IPS-15b (cell line): ENCODE data around the gene JPH2.

ENCODE experiments used
- H3K27me3 ChIP-seq: one replicate; pipeline ENCODE4 v1.6.1; 2013; ENCODE audit warnings: low read length; ENCODE audit not compliant: control insufficient read depth, insufficient read depth
- H3K36me3 ChIP-seq: one replicate; pipeline ENCODE4 v1.6.1; 2013; ENCODE audit warnings: low read length; ENCODE audit not compliant: control insufficient read depth, insufficient read depth
- H3K4me1 ChIP-seq: one replicate; pipeline ENCODE4 v1.6.1; 2013; ENCODE audit warnings: mild to moderate bottlenecking, low read length; ENCODE audit not compliant: control insufficient read depth, insufficient read depth
- H3K4me3 ChIP-seq: one replicate; pipeline ENCODE4 v1.5.1; 2013; ENCODE audit warnings: low read depth, low read length
- H3K9ac ChIP-seq: one replicate; pipeline ENCODE4 v1.6.1; 2013; ENCODE audit warnings: low read depth, mild to moderate bottlenecking, low read length
- H3K9me3 ChIP-seq: one replicate; pipeline ENCODE4 v1.6.1; 2013; ENCODE audit warnings: mild to moderate bottlenecking, low read length; ENCODE audit not compliant: control insufficient read depth, insufficient read depth

JPH2 gene

DNA sequence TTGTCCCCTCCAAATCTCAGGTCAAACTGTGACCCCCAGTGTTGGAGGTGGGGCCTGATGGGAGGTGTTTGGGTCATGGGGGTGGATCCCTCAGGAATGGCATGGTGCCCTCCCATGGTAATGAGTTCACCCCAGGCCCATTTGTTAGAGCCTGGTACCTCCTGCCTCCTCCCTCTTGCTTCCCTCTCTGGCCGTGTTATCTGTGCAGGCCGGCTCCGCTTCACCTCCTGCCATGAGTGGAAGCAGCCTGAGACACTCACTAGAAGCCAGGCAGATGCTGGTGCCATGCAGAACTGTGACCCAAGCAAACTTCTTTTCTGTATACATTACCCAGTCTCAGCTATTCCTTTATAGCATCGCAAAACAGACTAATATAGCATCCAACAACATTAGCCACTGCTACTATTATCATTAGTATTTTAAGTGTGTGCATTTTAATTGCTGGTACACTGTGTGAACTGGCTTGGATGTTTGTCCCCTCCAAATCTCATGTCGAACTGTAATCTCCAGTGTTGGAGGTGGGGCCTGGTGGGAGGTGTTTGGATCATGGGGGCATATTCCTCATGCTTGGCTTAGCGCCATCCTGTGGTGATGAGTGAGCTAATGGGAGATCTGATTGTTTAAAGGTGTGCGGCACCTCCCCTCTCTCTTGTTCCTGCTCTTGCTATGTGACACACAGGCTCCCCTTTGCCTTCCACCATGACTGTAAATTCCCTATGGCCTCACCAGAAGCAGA is 35.8 kb upstream of the JPH2 start:
- no peak overlapping the region for H3K9ac ChIP-seq
- H3K27me3 ChIP-seq: no peaks in the 10 kb centered on the region
- H3K4me1 ChIP-seq: peaks cover 3% of the 10 kb centered on the region
- no peaks in the 10 kb centered on the region for H3K36me3 ChIP-seq
- no peak overlapping the region for H3K4me3 ChIP-seq
- no peaks in the 10 kb centered on the region for H3K9me3 ChIP-seq

GRCh38 chr20:44222027-44222426 is 35.0 kb upstream of the JPH2 start:
- Histone ChIP-seq H3K4me3 (no peak overlapping the region), H3K9me3 (no peaks in the 10 kb centered on the region), H3K27me3 (no peaks in the 10 kb centered on the region), H3K36me3 (no peaks in the 10 kb centered on the region), H3K4me1 (peaks cover 3% of the 10 kb centered on the region), H3K9ac (no peak overlapping the region)

DNA sequence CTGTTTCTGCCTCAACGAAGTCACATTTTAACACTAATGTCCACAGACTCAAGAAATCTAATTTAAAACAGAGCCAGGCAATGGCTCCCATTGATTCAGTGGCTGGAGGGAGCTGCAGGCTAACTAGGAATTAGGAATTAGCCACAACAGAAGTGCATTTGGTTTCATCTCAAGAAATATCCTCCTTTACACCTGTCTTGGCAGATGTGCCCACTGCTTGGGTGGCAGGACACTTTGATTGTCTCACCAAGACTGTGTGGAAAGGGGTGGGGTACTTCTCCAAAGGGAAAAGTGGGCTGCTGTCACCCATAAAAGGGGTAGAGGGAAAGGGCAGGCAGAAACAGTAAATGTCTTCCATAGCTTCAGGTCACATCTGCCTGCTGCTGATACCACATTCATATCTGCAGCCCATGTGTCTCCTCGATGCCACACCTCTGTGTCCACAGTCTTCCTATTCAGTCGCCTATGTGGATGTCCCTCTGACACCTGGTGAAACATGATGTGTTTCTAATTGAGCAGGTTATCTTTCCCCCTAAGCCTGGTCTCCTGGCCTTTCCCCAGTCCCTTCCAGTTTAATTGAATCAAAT is 34.5 kb upstream of the JPH2 start:
- H3K4me1 ChIP-seq: peaks cover 3% of the 10 kb centered on the region

GRCh38 chr20:44219791-44220190 is 32.8 kb upstream of the JPH2 start:
- Histone ChIP-seq H3K9ac (no peak overlapping the region), H3K9me3 (no peaks in the 10 kb centered on the region), H3K4me1 (peaks cover 3% of the 10 kb centered on the region), H3K36me3 (no peaks in the 10 kb centered on the region), H3K27me3 (no peaks in the 10 kb centered on the region), H3K4me3 (no peak overlapping the region)

More for the DNA sequence above, 34.5 kb upstream of the JPH2 start:
- Histone ChIP-seq H3K9me3 (no peaks in the 10 kb centered on the region), H3K36me3 (no peaks in the 10 kb centered on the region), H3K9ac (no peak overlapping the region), H3K4me3 (no peak overlapping the region), H3K27me3 (no peaks in the 10 kb centered on the region)

DNA sequence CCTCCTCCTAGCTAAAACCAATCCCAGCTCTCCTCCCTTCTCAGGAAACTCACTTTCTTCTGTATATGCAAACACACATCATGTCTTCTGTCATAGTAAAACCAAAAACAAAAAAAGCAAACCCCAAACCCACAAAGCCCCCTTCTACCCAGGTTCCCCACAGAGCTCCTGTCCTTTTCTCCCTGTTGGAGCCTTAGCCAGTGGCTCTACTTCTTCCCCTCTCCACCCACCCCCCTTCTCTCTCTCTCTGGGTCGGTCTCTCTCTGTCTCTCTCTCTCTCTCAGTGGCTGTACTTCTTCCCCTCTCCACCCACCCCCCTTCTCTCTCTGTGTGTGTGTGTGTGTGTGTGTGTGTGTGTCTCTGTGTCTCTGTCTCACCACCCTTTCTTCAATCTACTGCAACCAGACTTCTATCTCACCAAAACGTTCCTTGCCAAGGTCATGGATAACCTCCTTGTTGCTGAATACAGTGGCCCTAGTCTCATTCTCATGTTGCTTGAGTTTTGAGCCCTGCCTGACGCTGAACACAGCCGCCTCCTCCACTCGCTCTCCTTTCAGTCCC is 32.3 kb upstream of the JPH2 start:
- H3K4me1 ChIP-seq: peaks cover 3% of the 10 kb centered on the region
- no peak overlapping the region for H3K9ac ChIP-seq
- H3K4me3 ChIP-seq: no peak overlapping the region

GRCh38 chr20:44218446-44218845 is 31.5 kb upstream of the JPH2 start:
- Histone ChIP-seq H3K9ac (no peak overlapping the region), H3K4me3 (no peak overlapping the region), H3K27me3 (no peaks in the 10 kb centered on the region), H3K9me3 (no peaks in the 10 kb centered on the region), H3K36me3 (no peaks in the 10 kb centered on the region), H3K4me1 (peaks cover 3% of the 10 kb centered on the region)

More for the DNA sequence above, 32.3 kb upstream of the JPH2 start:
- no peaks in the 10 kb centered on the region for H3K36me3 ChIP-seq
- no peaks in the 10 kb centered on the region for H3K9me3 ChIP-seq
- H3K27me3 ChIP-seq: no peaks in the 10 kb centered on the region

GRCh38 chr20:44217342-44218092 is 30.5 kb upstream of the JPH2 start:
- Histone ChIP-seq H3K9ac (no peak overlapping the region), H3K4me3 (no peak overlapping the region), H3K4me1 (no peaks in the 10 kb centered on the region), H3K36me3 (no peaks in the 10 kb centered on the region), H3K9me3 (no peaks in the 10 kb centered on the region), H3K27me3 (no peaks in the 10 kb centered on the region)

DNA sequence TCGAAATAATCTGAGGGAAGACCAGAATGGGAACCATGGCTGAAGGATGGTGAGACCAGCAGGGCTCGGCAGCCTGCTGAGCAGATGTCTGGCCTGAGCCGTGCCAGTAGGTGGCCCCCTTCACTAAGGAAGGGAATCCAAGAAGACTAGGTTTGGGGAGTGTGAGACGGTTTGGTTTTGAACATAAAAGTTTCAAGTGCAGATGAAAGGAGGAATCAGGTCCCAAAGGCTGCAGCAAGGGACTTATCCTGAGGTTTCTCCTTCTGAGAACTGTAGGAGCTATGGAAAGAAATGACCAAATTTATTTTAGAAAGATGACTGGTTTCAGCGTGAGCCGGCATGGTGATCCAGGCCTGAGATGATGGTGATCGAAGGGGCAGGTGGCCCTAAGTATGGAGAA is 28.1 kb upstream of the JPH2 start:
- H3K4me1 ChIP-seq: peaks cover 3% of the 10 kb centered on the region
- H3K4me3 ChIP-seq: no peak overlapping the region
- H3K9me3 ChIP-seq: no peaks in the 10 kb centered on the region
- H3K36me3 ChIP-seq: no peaks in the 10 kb centered on the region
- H3K9ac ChIP-seq: no peak overlapping the region
- H3K27me3 ChIP-seq: no peaks in the 10 kb centered on the region

DNA sequence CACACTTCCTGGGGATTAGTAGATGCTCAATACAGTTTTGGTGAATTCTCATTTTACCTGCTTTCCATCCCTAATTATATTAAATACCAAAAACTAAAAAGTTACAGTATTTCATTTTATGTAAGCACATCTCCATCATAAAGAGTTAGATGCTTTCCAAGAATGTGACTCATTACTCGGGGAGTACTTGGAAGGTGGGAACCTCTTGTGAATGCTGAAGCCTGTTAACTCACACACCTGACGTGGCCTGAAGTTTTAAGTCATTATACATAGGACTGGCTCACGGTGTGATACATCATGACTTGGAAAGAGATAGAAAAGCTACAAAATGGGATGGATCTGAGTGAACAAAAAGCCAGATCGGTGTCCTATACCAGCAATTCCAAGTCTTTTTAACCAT is 25.8 kb upstream of the JPH2 start:
- no peaks in the 10 kb centered on the region for H3K36me3 ChIP-seq
- no peaks in the 10 kb centered on the region for H3K27me3 ChIP-seq
- peaks cover 11% of the 10 kb centered on the region for H3K4me1 ChIP-seq
- no peaks in the 10 kb centered on the region for H3K9me3 ChIP-seq
- H3K9ac ChIP-seq: no peak overlapping the region
- no peak overlapping the region for H3K4me3 ChIP-seq

- no peaks in the 10 kb centered on the region for H3K9me3 ChIP-seq
- peaks cover 11% of the 10 kb centered on the region for H3K4me1 ChIP-seq
- no peaks in the 10 kb centered on the region for H3K27me3 ChIP-seq
- H3K36me3 ChIP-seq: no peaks in the 10 kb centered on the region
- H3K4me3 ChIP-seq: peak overlapping the region; percentile 80
- peak overlapping the region; percentile 84 for H3K9ac ChIP-seq
Measured at GRCh38 chr20:44211177-44212039, 24.4 kb upstream of the JPH2 start.
